ENCODE results near the gene C1QA.

- TF ChIP-seq, protein P1, sequence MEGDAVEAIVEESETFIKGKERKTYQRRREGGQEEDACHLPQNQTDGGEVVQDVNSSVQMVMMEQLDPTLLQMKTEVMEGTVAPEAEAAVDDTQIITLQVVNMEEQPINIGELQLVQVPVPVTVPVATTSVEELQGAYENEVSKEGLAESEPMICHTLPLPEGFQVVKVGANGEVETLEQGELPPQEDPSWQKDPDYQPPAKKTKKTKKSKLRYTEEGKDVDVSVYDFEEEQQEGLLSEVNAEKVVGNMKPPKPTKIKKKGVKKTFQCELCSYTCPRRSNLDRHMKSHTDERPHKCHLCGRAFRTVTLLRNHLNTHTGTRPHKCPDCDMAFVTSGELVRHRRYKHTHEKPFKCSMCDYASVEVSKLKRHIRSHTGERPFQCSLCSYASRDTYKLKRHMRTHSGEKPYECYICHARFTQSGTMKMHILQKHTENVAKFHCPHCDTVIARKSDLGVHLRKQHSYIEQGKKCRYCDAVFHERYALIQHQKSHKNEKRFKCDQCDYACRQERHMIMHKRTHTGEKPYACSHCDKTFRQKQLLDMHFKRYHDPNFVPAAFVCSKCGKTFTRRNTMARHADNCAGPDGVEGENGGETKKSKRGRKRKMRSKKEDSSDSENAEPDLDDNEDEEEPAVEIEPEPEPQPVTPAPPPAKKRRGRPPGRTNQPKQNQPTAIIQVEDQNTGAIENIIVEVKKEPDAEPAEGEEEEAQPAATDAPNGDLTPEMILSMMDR (IDR thresholded peaks at IDR 0.05): no peak
- no peak for TF ChIP-seq POLR2A (IDR thresholded peaks at IDR 0.05)
- no peak for TF ChIP-seq POLR2AphosphoS5 (IDR thresholded peaks at IDR 0.05)
- TF ChIP-seq EP300 (IDR thresholded peaks at IDR 0.05): no peak
These were observed 38.4 kb upstream of the C1QA start for GRCh38 chr1:22597996-22598395.
